Kidney (tissue), 14 donors: ENCODE results near the gene TMEM255B. TPM values are rescaled to one million over a fixed set of nuclear protein-coding genes. Genes with fewer than 3 reads are reported as not detected.
A peak's percentile ranks its signal among the peaks of the same experiment; 100 is the strongest.

Source experiments
- DNase-seq, 5 donors: peaks; one replicate each; pipeline ENCODE4 v3.0.0-alpha.2; 2013 to 2020
- FAIRE-seq: peaks from 2 replicates; lab custom pipeline; 2012; peaks lifted over from hg19 to GRCh38; lab: Jason Lieb, UNC
- H3K27ac ChIP-seq, 2 donors: one replicate each; pipeline ENCODE4 v1.7.0; 2013; ENCODE audit warnings: low read depth in 2 of 2, low read length in 2 of 2, inconsistent platforms in 1 of 2
- H3K27me3 ChIP-seq: one replicate; pipeline ENCODE4 v1.7.1; 2013; ENCODE audit warnings: low read length, inconsistent platforms; ENCODE audit not compliant: control insufficient read depth, insufficient read depth
- H3K36me3 ChIP-seq, 3 donors: one replicate each; pipeline versions ENCODE4 v1.7.0 to v1.7.1; 2013; ENCODE audit warnings: low read length in 3 of 3, control low read depth in 1 of 3, inconsistent platforms in 1 of 3; ENCODE audit not compliant: insufficient read depth in 3 of 3, control insufficient read depth in 2 of 3
- H3K4me1 ChIP-seq, 3 donors: one replicate each; pipeline versions ENCODE4 v1.7.0 to v1.7.1; 2013; ENCODE audit warnings: low read length in 3 of 3, inconsistent platforms in 1 of 3, low read depth in 1 of 3; ENCODE audit not compliant: control insufficient read depth in 2 of 3, insufficient read depth in 2 of 3
- H3K4me3 ChIP-seq, 3 donors: one replicate each; pipeline versions ENCODE4 v1.7.0 to v1.8.1; 2013; ENCODE audit warnings: low read length in 3 of 3, control low read depth in 1 of 3, inconsistent platforms in 1 of 3
- H3K9ac ChIP-seq, 3 donors: one replicate each; pipeline versions ENCODE4 v1.7.0 to v1.7.1; 2013; ENCODE audit warnings: low read length in 3 of 3, control low read depth in 1 of 3, inconsistent platforms in 1 of 3
- H3K9me3 ChIP-seq, 3 donors: one replicate each; pipeline versions ENCODE4 v1.7.0 to v1.7.1; 2013; ENCODE audit warnings: low read length in 3 of 3, control low read depth in 1 of 3, inconsistent platforms in 1 of 3; ENCODE audit not compliant: control insufficient read depth in 2 of 3, insufficient read depth in 1 of 3
- intact Hi-C: fragments of 100-400 bp; cut with DNase I; formaldehyde crosslinking; loops from one replicate; pipeline ENCODE4 v1.11.1; 2022
- polyA plus RNA-seq: library from polyadenylated mRNA; stranded (reverse); fragments of 350-450 nt; fragmentation: Illumina TruSeq; extraction: RNeasy Lipid Tissue Mini Kit (QIAGEN cat#74804); gene quantifications from one replicate; pipeline ENCODE4 v1.2.3, GENCODE V29; 2014; ENCODE audit warnings: low read depth, low replicate concordance; ENCODE audit not compliant: insufficient read depth
- total RNA-seq: library from RNA; stranded (reverse); fragmentation: NEBNext Ultra II Directional; extraction: Animal tissue kit (Norgen Biotek cat#: 25700); gene quantifications from one replicate; pipeline ENCODE4 v1.2.1, GENCODE V29; 2021
- TF ChIP-seq, protein P1 (sequence below): IDR thresholded peaks from 3 replicates; pipeline ENCODE4 v1.5.1; 2012; ENCODE audit warnings: mild to moderate bottlenecking, moderate library complexity, borderline replicate concordance; ENCODE audit not compliant: insufficient read depth; ENCODE audit errors: extremely low read depth
- donor health status: control.
- donor health status: control.
- donor health status: control.
- donor health status: control.
- donor health status: control.
- donor health status: DM: yes; HTN: yes; CAD: no.
- donor health status: Normal renal cell carcinoma (clear cell type).

Gene TMEM255B
- total and polyA plus RNA-seq, 2 donors from 2014 or later = 11.9 to 29.3 TPM

DNA sequence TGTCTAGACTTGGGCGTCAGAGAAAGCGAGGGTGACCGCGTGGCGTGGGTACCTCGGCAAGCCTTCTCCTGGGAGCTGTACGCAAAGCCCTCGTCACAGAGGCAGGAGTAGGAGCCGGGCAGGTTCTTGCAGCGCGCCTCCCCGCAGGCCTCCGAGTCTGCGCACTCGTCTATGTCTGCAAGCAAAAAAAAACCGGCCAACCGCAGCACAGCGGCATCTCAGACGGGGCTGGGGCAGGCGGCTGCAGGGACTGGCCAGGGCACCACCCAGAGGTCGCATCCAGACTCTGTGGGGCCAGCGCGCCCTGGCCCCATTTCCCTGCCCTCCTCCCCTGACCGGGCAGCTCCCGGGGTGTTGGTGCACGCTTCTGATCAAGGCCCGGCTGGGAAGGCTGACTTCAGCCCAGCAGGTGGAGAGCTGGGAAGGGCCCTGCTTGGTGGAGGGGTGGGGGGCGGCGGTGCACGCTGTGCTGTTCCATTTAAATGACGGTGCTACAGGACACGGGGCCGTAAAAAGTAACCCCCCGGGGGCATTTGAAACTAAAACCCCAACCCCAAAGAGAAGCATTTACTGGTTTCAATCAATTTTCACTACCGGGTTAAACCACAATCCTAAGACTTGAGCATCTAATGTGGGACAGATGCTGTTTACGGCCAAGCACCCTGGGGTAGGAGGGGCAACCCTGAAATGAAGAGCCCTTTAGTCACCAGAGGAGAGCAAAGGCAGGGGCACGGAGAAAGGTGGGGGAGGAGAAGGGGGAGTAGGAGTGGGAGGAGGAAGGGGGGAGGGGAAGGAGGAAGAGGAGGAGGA, 76.6 kb downstream of the TMEM255B start:
- H3K4me3 ChIP-seq = no peak overlapping the region
- no peak overlapping the region for H3K9ac ChIP-seq
- FAIRE-seq = no peak
- H3K4me1 ChIP-seq = peaks cover 0 to 25% (median 8%) of the 10 kb centered on the region in 3 donors
- H3K27me3 ChIP-seq = no peaks in the 10 kb centered on the region
- intact Hi-C loops = no loop called here
- H3K9me3 ChIP-seq = no peaks in the 10 kb centered on the region
- TF ChIP-seq, protein P1, sequence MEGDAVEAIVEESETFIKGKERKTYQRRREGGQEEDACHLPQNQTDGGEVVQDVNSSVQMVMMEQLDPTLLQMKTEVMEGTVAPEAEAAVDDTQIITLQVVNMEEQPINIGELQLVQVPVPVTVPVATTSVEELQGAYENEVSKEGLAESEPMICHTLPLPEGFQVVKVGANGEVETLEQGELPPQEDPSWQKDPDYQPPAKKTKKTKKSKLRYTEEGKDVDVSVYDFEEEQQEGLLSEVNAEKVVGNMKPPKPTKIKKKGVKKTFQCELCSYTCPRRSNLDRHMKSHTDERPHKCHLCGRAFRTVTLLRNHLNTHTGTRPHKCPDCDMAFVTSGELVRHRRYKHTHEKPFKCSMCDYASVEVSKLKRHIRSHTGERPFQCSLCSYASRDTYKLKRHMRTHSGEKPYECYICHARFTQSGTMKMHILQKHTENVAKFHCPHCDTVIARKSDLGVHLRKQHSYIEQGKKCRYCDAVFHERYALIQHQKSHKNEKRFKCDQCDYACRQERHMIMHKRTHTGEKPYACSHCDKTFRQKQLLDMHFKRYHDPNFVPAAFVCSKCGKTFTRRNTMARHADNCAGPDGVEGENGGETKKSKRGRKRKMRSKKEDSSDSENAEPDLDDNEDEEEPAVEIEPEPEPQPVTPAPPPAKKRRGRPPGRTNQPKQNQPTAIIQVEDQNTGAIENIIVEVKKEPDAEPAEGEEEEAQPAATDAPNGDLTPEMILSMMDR = no peak
- no peak overlapping the region for H3K27ac ChIP-seq
- peaks cover 0 to 6% (median 0%) of the 10 kb centered on the region in 3 donors for H3K36me3 ChIP-seq
- DNase-seq = peak in 3 of 5 donors; percentile 42 to 70 (median 48)

DNA sequence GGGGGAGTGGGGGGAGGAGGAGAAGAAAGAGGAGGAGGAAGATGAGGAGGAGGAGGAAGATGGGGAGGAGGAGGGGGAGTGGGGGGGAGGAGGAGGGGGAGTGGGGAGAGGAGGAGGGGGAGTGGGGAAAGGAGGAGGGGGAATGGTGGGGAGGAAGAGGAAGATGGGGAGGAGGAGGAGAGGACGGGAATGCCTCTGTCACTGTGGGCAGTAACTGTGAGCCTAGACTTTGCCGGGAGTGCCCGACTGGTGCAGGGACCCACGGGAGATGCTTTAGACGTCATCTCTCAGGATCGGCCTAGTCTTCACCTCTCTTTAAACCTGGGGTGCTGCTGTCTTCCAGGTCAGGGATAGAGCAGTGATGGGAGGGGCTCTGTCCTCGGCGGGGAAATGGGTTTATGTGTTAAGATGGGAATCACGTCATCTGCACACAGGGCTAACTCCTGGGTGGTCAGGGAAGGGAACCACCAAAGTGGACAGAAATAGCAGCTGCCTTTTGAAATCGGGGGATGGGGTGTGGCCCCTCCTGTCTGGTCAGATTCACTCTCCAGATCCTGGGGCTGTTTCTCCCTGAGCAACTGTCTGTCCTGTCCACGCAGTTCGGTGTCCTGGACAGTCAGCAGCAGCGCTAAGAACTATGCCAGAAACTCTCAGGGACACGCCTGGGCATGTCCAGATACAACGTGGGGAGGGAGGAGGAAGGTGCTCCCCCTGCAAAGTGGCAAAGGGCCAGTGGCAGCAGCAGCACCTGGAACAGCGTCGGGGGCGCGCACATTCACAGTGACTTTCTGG, 77.9 kb downstream of the TMEM255B start:
- Histone ChIP-seq H3K4me3 (no peak overlapping the region), H3K36me3 (peaks cover 0 to 6% (median 0%) of the 10 kb centered on the region in 3 donors), H3K27ac (peak overlapping the region; percentile 71 to 78), H3K4me1 (peaks cover 0 to 25% (median 8%) of the 10 kb centered on the region in 3 donors), H3K9ac (peak overlapping the region in 1 of 3 donors; percentile 26), H3K27me3 (no peaks in the 10 kb centered on the region), H3K9me3 (no peaks in the 10 kb centered on the region)
- TF ChIP-seq, protein P1 = no peak
- peak in 1 of 5 donors; percentile 60 for DNase-seq
- no peak for FAIRE-seq
- intact Hi-C loops = no loop called here

DNA sequence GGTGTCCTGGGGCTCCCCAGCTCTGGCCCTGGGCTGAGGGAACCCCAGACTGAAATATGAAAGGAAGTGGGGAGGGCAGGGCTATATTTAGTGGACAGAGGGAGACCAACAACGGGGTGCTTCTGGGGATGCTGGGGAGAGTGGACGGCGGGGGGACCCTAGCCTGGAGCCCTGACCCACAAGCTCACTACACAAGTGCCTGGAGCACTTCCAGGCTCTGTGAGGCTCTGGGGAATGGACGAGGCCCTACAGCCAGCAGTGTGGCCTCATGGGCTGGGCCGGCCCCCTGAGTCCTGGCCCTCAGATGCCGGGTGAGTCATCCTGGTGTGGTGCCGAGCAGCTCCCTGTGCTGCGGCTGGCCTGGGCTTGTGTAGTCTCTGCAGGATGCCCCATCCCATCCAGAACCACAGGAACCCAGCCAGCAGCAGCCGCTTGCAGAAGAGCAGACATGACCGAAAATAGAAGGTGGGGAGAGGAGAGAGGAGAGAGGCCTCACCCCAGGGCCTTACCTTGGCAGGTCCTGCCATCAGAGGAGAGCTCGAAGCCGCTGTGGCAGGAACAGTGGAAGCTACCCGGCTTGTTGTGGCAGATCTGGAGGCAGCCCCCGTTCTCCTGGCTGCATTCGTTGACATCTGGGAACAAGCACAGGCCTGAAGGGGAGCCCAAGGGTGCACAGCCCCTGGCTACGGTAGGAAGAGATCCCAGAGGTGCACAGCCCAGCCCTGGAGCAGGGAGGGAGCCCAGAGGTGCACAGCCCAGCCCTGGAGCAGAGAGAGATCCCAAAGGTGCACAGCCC, 78.7 kb downstream of the TMEM255B start:
- Histone ChIP-seq H3K36me3 (peaks cover 0 to 6% (median 0%) of the 10 kb centered on the region in 3 donors), H3K27ac (peak overlapping the region; percentile 71 to 78), H3K9ac (no peak overlapping the region), H3K9me3 (no peaks in the 10 kb centered on the region), H3K4me3 (no peak overlapping the region), H3K27me3 (no peaks in the 10 kb centered on the region), H3K4me1 (peaks cover 0 to 25% (median 8%) of the 10 kb centered on the region in 3 donors)
- FAIRE-seq (no peak), DNase-seq (peak in 2 of 5 donors; percentile 26 to 96)
- intact Hi-C loops = no loop called here
- TF ChIP-seq, protein P1 = no peak
